Neural cell (in vitro differentiated cells): ENCODE measurements around the gene DNAAF1. TPM values are rescaled to one million over a fixed set of nuclear protein-coding genes. Genes with fewer than 3 reads are reported as not detected.

Experiments used
- H2AFZ ChIP-seq: fragments of 200-600, 300-800 bp; sonication (generic), shearing (Covaris generic); 2 replicates; pipeline ENCODE4 v1.6.0; 2014; ENCODE audit warnings: low read depth, mild to moderate bottlenecking, antibody characterized with exemption, low read length, moderate library complexity
- H3F3A ChIP-seq: fragments of 200-600 bp; shearing (Covaris generic); 2 replicates; pipeline ENCODE4 v1.6.1; 2016; ENCODE audit warnings: mild to moderate bottlenecking, moderate library complexity, mixed read lengths, antibody characterized with exemption, low read length; ENCODE audit not compliant: insufficient read depth, poor library complexity, severe bottlenecking
- H3K27ac ChIP-seq: fragments of 200-600, 300-800 bp; sonication (generic), shearing (Covaris generic); 2 replicates; pipeline ENCODE4 v1.5.1; 2014; ENCODE audit warnings: mild to moderate bottlenecking, low read length, moderate library complexity
- H3K27me3 ChIP-seq: fragments of 300-800, 200-600 bp; sonication (generic), shearing (Covaris generic); 2 replicates; pipeline ENCODE4 v1.6.0; 2014; ENCODE audit warnings: mild to moderate bottlenecking, low read depth, low read length, moderate library complexity; ENCODE audit not compliant: insufficient read depth
- H3K36me3 ChIP-seq: fragments of 300-800, 200-600 bp; sonication (generic), shearing (Covaris generic); 2 replicates; pipeline ENCODE4 v1.5.1; 2014; ENCODE audit warnings: mild to moderate bottlenecking, antibody characterized with exemption, low read length, moderate library complexity; ENCODE audit not compliant: insufficient read depth
- H3K4me2 ChIP-seq: fragments of 300-800, 200-600 bp; sonication (generic), shearing (Covaris generic); 2 replicates; pipeline ENCODE4 v1.6.0; 2014; ENCODE audit warnings: mild to moderate bottlenecking, low read length
- H3K4me3 ChIP-seq: fragments of 300-800, 200-600 bp; sonication (generic), shearing (Covaris generic); 2 replicates; pipeline ENCODE4 v1.5.1; 2014; ENCODE audit warnings: mild to moderate bottlenecking, low read length, moderate library complexity
- H3K79me2 ChIP-seq: fragments of 200-600 bp; shearing (Covaris generic); replicated peaks from 2 replicates; pipeline ENCODE4 v1.6.0; 2014; ENCODE audit warnings: mild to moderate bottlenecking, low read length, moderate library complexity; ENCODE audit not compliant: insufficient read depth
- H3K9ac ChIP-seq: fragments of 300-800, 200-600 bp; sonication (generic), shearing (Covaris generic); 2 replicates; pipeline ENCODE4 v1.6.1; 2016; ENCODE audit warnings: mild to moderate bottlenecking, low read length, mixed read lengths
- H3K9me2 ChIP-seq: fragments of 200-600 bp; shearing (Covaris generic); 2 replicates; pipeline ENCODE4 v1.6.1; 2016; ENCODE audit warnings: mild to moderate bottlenecking, low read length, mixed read lengths; ENCODE audit not compliant: insufficient read depth
- H3K9me3 ChIP-seq: fragments of 200-600, 300-800 bp; sonication (generic), shearing (Covaris generic); 2 replicates; pipeline ENCODE4 v1.6.1; 2016; ENCODE audit warnings: mild to moderate bottlenecking, mixed run types, low read length, moderate library complexity, mixed read lengths
- H4K20me1 ChIP-seq: fragments of 200-600 bp; shearing (Covaris generic); 2 replicates; pipeline ENCODE4 v1.6.1; 2016; ENCODE audit warnings: mild to moderate bottlenecking, mixed run types; ENCODE audit not compliant: insufficient read depth
- EP300 ChIP-seq: fragments of 450-650 bp; conservative IDR thresholded peaks from 2 replicates; pipeline ENCODE4 v1.6.1; 2014; ENCODE audit warnings: antibody characterized with exemption, mild to moderate bottlenecking, moderate library complexity; ENCODE audit not compliant: poor library complexity, severe bottlenecking
- EZH2 ChIP-seq: fragments of 200-600, 300-800 bp; shearing (Covaris generic), sonication (generic); IDR thresholded peaks from 2 replicates; pipeline ENCODE4 v1.6.1; 2014; ENCODE audit warnings: antibody characterized with exemption, low read length, borderline replicate concordance, mild to moderate bottlenecking; ENCODE audit not compliant: insufficient read depth, poor library complexity, severe bottlenecking
- POLR2AphosphoS5 ChIP-seq: IDR thresholded peaks from 2 replicates; pipeline ENCODE4 v1.6.1; 2012
- RAD21 ChIP-seq: fragments of 450-650 bp; conservative IDR thresholded peaks from 2 replicates; pipeline ENCODE4 v1.6.1; 2014; ENCODE audit warnings: antibody characterized with exemption, mild to moderate bottlenecking, moderate library complexity
- SMC3 ChIP-seq: fragments of 450-650 bp; conservative IDR thresholded peaks from 2 replicates; pipeline ENCODE4 v1.6.1; 2014; ENCODE audit warnings: antibody characterized with exemption, mild to moderate bottlenecking, moderate library complexity; ENCODE audit not compliant: poor library complexity
- TAF1 ChIP-seq: IDR thresholded peaks from 2 replicates; pipeline ENCODE4 v1.6.1; 2012; ENCODE audit warnings: low read depth
- polyA plus RNA-seq: library from polyadenylated mRNA; depleted of rRNA; stranded (reverse); fragments of >200 nt; gene quantifications from 2 replicates; pipeline ENCODE4 v1.2.3, GENCODE V29; 2014
- TF ChIP-seq, protein P1 (sequence below): IDR thresholded peaks from 2 replicates; pipeline ENCODE4 v1.6.1; 2012; ENCODE audit warnings: borderline replicate concordance
- TF ChIP-seq, protein P2 (sequence below): fragments of 450-650 bp; IDR thresholded peaks from 2 replicates; pipeline ENCODE4 v1.5.1; 2014; ENCODE audit warnings: antibody characterized with exemption, mild to moderate bottlenecking, moderate library complexity; ENCODE audit not compliant: poor library complexity, severe bottlenecking

DNAAF1 gene
- polyA plus RNA-seq, 1 donor from 2014 or later, result 0.71 TPM

DNA sequence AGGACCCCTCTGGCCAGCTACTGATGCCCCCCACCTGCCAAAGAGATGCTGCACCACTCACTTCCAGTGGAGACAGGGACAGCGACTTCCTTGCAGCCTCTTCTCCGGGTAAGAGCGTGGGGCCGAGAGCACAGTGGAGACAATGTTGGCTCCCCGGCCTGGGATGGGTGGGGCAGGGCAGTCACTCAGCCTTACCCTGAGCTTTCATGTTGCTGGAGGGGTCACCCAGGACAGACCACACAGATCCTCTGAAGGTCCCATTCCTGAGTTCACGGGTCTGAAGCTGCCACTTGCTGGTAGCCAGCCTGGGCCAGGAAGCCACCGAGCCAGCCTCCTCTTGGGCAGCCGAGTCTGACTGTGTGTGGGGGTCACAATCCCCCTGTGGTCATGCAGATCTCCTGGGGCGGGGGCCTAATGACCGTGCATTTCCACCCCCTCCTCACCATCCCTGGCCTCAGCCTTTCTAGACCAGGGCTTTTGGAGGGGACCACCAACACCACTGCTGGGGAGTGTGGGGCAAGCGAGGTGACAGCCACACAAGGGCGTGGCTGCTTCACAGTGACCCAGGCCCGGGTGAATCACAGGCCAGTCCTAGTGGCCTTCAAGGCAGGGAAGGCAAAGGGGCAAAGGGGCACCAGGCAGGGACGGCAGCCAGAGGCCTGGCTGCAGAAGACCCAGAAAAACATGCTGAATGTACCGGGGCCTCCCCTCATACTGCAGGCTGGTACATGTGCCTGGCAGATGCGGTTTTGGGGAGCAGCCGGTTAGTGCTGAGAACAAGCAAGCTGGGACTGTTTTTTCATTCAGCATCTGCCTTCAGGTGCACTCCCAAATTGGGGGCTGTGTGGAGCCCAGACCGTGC lies 31.3 kb downstream of the DNAAF1 start:
- no peaks in the 10 kb centered on the region for H3K36me3 ChIP-seq
- no peak overlapping the region for H2AFZ ChIP-seq
- H3K4me2 ChIP-seq, result no peak overlapping the region

DNA sequence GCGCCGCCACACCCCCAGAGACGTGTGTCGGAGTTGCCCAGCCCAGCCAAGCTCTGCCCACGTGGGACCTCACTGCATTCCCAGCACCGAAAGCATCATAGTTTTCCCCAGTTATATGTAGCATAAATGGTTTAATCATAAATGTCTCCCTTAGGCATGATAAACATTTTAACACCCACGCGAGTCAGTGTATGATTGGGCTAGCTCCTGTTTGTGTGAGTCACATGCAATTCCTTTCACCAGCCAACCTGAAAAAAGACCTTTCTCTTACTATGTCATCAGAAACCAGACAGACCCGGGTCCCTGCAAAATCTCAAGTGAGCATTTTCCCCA lies 32.6 kb downstream of the DNAAF1 start:
- Histone ChIP-seq H3K79me2 (no peaks in the 10 kb centered on the region), H3K27ac (no peak overlapping the region), H3K9me3 (no peaks in the 10 kb centered on the region), H3F3A (no peaks in the 10 kb centered on the region), H3K36me3 (no peaks in the 10 kb centered on the region), H3K27me3 (no peaks in the 10 kb centered on the region), H3K9ac (no peak overlapping the region), H3K4me2 (no peak overlapping the region), H3K9me2 (no peaks in the 10 kb centered on the region), H4K20me1 (no peaks in the 10 kb centered on the region), H3K4me3 (no peak overlapping the region), H2AFZ (no peak overlapping the region)
- no peak for TF ChIP-seq EP300
- no peak for TF ChIP-seq TAF1
- TF ChIP-seq POLR2AphosphoS5, result no peak
- TF ChIP-seq, protein P1, sequence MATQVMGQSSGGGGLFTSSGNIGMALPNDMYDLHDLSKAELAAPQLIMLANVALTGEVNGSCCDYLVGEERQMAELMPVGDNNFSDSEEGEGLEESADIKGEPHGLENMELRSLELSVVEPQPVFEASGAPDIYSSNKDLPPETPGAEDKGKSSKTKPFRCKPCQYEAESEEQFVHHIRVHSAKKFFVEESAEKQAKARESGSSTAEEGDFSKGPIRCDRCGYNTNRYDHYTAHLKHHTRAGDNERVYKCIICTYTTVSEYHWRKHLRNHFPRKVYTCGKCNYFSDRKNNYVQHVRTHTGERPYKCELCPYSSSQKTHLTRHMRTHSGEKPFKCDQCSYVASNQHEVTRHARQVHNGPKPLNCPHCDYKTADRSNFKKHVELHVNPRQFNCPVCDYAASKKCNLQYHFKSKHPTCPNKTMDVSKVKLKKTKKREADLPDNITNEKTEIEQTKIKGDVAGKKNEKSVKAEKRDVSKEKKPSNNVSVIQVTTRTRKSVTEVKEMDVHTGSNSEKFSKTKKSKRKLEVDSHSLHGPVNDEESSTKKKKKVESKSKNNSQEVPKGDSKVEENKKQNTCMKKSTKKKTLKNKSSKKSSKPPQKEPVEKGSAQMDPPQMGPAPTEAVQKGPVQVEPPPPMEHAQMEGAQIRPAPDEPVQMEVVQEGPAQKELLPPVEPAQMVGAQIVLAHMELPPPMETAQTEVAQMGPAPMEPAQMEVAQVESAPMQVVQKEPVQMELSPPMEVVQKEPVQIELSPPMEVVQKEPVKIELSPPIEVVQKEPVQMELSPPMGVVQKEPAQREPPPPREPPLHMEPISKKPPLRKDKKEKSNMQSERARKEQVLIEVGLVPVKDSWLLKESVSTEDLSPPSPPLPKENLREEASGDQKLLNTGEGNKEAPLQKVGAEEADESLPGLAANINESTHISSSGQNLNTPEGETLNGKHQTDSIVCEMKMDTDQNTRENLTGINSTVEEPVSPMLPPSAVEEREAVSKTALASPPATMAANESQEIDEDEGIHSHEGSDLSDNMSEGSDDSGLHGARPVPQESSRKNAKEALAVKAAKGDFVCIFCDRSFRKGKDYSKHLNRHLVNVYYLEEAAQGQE, result no peak
- TF ChIP-seq EZH2, result no peak
- no peak for TF ChIP-seq SMC3
- TF ChIP-seq RAD21, result no peak

More for the DNA sequence above, 31.3 kb downstream of the DNAAF1 start:
- no peaks in the 10 kb centered on the region for H3K79me2 ChIP-seq
- no peak overlapping the region for H3K27ac ChIP-seq
- no peaks in the 10 kb centered on the region for H4K20me1 ChIP-seq
- no peaks in the 10 kb centered on the region for H3K9me2 ChIP-seq
- no peaks in the 10 kb centered on the region for H3K9me3 ChIP-seq
- no peak for TF ChIP-seq SMC3
- TF ChIP-seq, protein P2, sequence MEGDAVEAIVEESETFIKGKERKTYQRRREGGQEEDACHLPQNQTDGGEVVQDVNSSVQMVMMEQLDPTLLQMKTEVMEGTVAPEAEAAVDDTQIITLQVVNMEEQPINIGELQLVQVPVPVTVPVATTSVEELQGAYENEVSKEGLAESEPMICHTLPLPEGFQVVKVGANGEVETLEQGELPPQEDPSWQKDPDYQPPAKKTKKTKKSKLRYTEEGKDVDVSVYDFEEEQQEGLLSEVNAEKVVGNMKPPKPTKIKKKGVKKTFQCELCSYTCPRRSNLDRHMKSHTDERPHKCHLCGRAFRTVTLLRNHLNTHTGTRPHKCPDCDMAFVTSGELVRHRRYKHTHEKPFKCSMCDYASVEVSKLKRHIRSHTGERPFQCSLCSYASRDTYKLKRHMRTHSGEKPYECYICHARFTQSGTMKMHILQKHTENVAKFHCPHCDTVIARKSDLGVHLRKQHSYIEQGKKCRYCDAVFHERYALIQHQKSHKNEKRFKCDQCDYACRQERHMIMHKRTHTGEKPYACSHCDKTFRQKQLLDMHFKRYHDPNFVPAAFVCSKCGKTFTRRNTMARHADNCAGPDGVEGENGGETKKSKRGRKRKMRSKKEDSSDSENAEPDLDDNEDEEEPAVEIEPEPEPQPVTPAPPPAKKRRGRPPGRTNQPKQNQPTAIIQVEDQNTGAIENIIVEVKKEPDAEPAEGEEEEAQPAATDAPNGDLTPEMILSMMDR, result no peak
- H3K9ac ChIP-seq, result no peak overlapping the region
- H3F3A ChIP-seq, result no peaks in the 10 kb centered on the region
- no peaks in the 10 kb centered on the region for H3K27me3 ChIP-seq
- H3K4me3 ChIP-seq, result no peak overlapping the region
